ENCODE data around the gene IL1RL2.

Gene IL1RL2

DNA sequence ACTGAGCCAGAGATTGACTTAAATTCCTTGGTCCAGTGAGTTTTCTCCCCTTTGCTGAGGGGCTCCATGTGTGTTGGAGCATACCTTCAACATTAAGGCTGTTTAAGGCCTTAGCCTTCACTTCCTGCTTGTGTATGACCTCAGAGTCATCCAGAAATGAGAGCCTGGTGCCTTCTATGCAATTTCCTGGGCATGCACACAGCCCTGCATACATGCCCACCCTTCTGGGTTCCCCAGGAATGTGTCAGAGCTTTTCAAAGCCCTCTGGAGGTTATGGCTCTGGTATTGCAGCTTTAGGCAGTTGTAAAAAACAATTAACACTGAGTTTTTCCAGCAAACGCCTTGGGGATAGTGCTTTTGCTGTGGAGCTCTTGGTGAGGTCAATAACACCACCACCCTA, 27.5 kb upstream of the IL1RL2 start:
- no peak for DNase-seq

DNA sequence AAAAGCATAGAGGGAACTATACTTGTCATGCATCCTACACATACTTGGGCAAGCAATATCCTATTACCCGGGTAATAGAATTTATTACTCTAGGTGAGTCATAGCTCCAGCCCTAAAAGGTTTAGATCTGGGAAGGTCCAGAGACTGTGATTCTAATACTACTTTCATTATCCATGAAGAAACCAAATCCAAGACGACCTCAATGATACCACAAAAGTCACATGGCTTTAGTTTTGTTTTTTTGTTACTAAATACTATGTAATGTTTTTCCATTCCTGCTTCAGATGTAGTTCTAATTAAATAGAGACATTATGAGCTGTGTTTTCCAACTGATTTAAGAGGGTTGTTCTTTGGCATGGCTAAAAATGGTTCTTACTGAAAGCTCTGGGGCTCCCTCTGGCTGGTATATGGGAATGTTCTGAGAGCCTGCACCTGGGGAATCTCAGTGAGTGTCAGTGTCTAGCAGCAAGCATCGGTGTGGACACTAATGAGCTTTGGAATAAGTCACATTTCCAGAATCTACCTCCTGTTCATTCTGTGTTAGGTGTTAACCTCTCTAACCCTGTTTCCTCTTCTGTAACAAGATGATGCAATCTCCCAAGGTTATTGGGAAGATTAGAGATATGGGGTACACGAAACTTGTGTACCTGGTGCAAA, 20.5 kb upstream of the IL1RL2 start:
- DNase-seq, result no peak

DNA sequence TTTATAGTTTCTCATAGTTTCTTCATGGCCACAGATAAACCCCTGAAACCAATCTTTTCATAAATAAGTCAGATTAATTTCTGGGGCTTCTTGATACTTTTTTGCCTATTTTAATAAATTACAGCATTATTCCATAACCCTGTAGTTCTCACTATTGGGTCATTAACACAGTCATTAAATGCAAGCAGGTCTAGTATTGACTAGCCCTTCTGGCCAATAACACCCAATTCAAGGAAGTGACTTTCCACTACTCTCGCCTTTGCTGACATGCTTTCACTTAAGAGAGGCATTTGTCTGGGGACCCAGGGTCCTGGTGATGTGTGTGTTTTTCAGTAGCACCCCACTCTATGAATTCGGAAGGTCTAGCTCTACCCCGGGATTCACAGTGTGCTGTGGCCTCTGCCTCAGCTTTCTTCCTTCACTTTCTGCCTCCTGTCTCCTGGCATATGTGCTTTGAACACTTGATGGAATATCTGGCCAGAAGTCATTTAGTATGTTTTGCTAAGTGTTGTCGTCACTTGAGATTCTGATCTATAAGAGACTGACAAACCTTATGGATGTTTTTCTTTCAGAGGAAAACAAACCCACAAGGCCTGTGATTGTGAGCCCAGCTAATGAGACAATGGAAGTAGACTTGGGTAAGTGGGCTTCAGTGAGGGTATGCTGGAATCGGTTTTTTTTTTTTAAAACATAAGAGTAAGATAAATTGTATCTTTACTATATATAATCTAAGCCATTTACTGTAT, 18.6 kb upstream of the IL1RL2 start:
- DNase-seq, result no peak

DNA sequence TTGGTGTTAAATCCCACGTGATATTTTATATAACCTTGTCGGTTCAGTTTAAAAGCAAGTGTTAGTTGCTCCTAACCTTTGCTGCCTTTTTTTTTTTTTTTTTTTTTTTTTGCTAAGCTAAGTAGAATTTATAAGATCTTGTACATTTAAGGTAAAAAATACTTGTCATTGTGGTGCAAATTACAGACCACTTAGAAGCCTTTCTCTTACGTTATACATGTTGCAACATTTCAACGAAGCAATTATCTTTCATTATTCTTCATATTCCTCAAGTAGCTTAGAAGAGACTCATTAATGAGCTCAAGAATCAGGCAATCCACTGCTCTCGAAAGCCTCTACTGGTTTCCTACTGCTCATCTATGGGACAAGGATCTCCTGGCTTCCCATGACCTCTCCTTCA, 14.9 kb upstream of the IL1RL2 start:
- no peak for DNase-seq

DNA sequence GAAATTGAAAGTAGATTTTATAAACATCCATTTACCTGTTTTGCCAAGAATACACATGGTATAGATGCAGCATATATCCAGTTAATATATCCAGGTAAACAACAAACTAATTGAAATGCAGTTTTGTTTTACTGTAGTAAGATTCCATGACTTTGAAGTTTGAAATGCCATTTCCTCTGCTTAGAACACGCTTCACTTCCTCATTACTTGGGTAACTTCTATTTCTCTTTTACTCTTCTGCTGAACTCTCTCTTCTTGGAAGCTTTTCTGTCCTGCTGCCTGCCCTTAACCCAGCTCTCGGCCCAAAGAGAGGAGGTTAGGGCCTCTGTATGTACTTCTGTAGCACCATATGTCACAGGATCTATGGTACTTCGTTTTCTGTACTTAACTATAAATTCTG, 14.1 kb upstream of the IL1RL2 start:
- DNase-seq, result no peak

DNA sequence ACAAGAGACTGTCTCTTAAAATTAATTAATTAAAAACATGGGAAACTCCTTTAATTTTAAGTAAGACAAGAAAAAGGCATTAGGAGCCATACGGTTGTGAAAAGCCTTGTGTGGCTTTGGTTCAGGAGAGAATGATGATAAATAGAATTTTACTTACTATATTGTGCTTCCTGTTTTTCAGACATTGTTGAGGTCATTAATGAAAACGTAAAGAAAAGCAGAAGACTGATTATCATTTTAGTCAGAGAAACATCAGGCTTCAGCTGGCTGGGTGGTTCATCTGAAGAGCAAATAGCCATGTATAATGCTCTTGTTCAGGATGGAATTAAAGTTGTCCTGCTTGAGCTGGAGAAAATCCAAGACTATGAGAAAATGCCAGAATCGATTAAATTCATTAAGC, 10.7 kb upstream of the IL1RL2 start:
- DNase-seq, result no peak

DNA sequence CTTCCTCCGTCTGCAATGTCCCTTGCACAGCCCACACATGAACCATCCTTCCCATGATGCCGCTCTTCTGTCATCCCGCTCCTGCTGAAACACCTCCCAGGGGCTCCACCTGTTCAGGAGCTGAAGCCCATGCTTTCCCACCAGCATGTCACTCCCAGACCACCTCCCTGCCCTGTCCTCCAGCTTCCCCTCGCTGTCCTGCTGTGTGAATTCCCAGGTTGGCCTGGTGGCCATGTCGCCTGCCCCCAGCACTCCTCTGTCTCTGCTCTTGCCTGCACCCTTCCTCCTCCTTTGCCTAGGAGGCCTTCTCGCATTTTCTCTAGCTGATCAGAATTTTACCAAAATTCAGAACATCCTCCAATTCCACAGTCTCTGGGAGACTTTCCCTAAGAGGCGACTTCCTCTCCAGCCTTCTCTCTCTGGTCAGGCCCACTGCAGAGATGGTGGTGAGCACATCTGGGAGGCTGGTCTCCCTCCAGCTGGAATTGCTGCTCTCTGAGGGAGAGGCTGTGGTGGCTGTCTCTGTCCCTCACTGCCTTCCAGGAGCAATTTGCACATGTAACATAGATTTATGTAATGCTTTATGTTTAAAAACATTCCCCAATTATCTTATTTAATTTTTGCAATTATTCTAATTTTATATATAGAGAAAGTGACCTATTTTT, 8.9 kb upstream of the IL1RL2 start:
- DNase-seq, result no peak

DNA sequence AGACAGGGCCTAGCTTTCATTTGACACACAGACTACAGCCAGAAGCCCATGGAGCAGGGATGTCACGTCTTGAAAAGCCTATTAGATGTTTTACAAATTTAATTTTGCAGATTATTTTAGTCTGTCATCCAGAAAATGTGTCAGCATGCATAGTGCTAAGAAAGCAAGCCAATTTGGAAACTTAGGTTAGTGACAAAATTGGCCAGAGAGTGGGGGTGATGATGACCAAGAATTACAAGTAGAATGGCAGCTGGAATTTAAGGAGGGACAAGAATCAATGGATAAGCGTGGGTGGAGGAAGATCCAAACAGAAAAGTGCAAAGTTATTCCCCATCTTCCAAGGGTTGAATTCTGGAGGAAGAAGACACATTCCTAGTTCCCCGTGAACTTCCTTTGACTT, 7.8 kb upstream of the IL1RL2 start:
- DNase-seq, result no peak

DNA sequence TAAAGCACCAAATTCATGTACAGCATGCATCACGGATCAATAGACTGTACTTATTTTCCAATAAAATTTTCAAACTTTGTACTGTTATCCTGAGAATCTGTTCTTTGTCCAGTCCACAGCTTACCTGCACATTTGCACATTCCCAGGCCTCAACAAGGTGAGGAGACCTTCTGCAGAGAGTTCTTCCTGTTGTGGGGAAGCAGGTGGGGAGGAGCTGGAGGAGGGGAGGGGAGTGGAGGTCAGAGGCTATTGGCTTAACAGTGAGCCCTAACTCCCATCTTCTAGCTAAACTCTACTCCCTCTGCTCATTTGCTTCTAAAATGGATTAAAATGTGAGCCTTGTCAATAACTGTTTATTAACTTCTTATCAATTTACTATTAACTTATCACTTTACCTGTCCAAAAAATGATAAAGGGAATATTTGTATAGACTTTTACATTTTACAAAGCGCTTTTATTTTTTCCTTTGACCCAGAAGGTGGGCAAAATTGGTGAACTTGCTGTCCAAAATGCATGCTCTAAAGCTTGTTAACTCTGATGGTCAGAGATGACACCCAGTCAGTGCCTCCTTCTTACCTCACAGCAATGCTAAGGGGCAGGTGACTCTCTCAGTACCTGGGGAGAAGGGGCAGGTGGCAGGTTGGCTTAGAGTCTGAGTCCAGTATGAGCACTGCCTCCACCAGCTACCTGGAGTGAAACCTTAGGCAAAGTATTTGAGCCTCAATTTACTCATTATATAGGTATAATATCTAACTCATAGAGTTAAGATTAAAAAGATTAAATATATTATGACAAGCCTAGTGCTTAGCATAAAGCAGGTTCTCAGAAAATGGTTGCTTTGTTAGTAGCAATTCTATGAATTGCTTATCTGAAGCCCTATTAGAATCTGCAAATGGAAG, 6.8 kb upstream of the IL1RL2 start:
- DNase-seq, result no peak

DNA sequence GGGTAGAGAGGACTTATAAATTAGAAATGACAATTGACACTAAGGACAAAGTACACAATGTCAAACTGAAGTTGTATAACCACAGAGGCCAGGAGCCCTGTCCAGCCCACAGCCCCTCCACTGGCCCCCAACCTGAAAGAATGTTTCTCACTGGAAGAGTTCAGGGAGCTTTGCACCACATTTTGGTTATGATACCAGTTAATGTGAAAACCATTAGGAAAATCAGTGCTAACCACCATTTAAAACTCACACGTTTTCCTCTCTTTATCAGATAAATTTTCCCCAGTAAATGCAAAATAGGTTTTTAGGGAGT, 6.2 kb upstream of the IL1RL2 start:
- no peak for DNase-seq

DNA sequence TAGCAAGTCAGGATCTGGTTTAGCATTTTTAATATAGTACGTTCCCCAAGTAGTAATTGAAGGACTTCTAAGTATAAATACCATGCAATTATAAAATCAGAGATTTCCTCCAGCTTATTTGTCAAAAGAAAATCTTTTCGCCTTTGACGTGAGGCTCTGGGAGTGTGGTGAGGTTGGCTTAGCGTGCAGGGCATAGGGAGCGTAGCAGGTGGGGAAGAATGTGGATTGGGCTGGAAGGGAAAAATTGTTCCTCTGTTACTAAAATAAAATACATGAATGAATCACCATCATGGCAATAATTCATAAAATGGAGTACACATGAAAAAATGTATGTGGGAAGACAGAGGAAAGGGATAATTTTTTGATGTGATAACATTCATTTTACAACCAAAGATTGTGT, 5.4 kb upstream of the IL1RL2 start:
- DNase-seq, result no peak

DNA sequence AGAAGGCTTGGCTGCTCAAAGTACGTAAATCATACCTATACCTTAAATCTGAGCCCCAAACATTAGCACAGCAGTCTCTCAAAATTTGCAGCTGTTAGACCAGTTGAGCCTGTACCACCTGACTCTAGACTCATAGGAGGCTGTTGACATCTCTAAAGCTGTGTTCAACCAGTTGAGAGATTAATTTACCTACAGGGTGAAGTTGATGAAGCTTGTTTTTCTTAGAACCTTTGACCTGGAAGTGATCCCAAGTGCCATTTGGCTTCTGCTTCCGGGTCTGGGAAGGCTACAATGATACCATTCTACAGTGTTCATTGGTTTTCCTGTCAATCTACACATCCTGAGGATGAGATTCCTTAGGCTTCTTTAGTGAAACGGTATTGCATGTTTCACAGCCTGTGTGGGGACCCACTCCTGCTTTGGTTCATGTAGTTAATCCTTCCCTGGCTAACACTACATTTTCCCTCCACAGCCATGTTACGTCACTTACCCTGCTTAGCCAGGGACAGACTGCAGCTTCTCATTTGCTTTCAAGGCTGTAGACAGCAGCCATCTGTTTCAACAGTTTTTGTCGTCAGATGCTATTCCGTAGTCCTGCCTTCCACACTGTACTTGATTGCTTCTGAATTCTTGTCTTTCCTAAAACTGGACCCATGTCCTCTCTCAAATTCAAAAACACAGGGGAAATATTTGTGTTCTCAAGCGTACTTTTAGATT, 4.7 kb upstream of the IL1RL2 start:
- no peak for DNase-seq

DNA sequence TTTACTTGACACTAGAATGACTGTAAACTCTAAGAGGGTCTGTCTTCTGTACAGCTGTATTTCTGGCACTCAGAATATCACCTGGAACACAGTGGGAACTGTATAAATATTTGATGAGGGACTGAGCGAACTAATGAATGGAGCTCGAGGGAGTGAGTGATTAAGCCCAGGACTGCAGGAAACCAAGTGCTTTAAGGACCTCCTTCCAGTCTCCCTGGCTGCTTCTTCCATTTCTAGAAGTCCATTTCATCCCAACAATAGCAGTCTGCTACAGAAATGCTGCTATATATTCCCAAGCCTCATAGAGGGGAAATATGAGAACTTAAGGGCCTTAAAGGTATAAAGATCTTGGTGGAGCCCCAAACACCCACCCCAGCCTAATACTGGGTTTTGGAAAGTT, 2.8 kb upstream of the IL1RL2 start:
- no peak for DNase-seq

DNA sequence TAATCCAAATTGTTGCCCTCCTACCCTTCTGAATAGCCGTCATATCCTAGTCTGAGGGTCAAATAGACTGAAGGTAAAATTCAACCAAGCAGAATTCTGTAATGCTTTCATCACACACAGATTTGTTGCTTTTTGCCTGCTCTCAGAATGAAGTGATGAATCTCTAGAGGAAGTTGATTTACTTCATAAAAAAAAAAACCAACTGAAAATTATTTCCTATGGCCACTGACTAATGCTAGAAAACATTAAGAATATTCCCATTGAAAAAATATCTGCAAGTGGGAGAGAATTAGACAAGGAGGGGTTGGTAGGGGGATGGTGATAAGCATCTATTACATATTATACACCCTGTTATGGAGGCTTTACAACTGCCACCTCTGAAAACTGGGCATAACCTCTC, 2.3 kb upstream of the IL1RL2 start:
- DNase-seq, result no peak

DNA sequence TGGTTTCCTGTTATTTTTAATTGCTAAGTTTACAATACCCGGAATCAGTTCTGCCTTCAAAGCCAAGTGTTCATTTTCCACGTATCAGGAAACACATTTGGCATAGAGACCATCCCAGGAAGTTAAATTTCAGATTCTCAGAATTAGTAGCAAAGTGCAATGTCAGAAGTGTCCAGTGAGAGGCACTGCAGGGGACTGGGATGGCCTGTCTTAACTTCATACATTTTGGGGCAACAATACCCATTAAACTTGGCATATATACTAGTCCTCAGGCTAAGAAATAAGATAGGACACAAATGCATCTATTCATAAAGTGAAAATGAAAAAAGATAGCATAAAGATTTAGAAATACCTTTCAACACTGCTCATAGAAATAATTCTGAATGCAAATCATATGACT, 1.5 kb upstream of the IL1RL2 start:
- DNase-seq, result no peak

DNA sequence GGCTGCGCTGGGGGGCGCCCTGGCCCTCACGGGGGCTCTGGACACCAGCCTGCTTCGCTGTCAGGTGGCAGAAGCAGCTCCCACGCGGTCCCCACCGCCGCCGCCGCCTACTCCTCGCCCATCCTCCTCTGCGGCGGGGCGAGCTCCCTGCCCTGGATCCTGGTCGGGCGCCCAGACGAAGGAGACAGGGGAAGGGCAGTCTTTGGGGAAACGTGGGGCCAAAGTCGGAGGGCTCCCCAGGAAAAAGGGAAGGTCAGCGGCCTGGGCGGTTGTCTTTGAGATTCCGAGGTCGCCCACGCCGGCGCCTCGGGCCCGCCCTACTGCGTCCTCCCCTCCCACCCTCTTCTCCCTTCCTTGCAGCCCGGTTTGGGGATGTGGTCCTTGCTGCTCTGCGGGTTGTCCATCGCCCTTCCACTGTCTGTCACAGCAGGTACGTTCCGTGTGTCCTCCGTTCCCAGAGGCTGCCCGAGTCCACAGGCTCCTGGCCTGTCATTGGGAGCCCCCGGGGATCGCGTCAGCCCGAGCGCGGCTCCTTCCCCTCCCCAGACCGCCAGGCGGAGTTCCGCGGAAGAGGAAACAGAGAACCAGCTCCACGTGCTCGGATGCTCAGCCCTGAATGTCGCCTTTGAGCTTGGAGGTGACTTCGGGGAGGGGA, 800 bp downstream of the IL1RL2 start:
- DNase-seq, result no peak

DNA sequence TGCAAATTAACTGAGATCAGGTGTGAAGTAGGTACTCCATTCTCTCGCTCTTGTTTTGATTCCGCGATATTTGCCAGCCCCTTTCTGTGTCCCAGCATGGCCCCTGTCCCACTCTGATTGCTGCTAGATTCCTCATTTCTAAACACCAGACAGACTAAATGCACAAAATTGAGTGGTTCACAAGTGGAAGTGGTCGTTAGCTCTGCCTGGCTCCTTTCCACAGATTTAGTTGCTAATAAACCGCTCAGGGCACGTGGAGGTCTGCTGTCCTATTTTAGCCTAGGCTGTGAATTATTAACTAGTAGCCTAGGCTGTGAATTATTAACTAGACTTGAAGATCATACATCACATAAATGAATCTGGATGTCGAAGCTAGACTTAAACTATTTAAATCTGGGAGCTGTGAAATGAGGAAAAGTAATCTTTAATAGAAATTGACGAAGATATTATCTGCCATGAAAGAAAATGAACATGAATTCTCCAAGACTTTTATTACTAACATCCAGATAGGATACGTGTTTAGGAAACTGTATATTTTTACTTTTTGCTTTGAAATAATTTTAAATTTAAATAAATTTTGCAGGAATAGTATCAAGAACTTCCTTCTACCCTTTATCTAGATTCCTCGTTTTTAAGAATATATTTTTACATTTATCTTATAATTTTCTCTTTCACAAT, 3.7 kb downstream of the IL1RL2 start:
- DNase-seq, result no peak

DNA sequence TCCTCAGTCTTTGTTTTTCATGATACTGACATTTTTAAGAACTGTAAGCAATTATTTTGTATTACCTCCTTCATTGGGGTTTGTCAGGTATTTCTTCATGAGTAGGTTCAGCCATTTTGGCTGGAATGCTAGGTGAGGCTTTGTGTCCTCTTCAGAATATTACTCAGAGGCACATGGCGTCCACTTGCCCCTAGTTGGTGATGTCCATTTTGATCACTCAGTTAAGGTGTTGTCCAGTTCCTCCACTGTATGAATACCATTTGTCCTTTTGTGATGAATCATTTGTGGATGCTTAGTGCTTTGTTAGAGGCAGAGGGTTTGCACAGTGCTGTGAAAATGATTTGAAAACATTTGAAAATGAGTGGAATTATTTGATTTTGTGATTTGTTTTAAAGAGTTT, 4.7 kb downstream of the IL1RL2 start:
- no peak for DNase-seq

DNA sequence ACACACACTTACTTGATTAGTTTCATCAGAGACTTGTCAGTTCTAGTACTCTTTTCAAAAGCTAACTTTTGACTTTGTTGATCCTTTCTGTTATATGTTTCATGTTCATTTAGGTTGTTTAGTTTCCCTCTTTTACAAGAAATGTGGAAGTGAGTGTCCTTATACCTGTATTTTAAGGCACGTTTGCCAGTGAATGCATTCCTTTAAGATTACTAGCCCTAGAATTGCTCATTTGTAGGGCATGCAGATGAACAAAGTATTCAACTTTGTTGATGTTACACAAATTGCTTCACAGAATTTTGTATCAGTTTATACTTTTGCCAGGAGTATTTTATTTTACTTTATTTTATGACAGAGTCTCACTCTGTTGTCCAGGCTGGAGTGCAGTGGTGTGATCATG, 6.3 kb downstream of the IL1RL2 start:
- no peak for DNase-seq

DNA sequence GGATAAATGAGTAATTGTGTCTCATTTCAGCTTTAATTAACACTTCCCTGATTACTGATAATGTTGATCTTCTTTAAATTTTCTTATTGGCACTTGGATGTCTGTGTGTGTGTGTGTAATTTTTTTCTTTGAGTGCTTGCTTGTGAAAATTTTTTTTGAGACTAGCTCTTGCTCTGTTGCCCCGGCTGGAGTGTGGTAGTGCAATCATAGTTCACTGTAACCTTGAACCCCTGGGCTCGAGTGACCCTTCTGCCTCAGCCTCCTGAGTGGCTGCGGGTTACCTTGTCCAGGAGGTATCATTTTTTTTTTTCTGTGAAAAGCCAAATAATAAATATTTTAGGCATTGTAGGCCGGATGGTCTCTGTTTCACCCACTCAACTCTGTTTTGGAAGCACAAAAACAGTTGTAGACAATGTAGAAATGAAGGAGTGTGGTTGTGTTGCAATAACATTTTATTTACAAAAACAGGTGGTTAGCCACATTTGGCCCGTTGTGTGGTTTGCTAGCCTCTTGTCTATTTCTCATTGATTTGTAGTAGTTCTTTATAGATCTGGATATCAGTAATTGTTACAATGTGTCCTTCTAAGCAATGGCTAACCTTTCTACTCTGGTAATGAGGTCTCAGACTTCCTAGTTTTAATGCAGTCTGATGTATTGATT, 7.9 kb downstream of the IL1RL2 start:
- DNase-seq, result no peak

All from NCI-H1417 (cell line).